Kidney epithelial cell (primary cell): ENCODE measurements around the gene THUMPD1. TPM values are rescaled to one million over a fixed set of nuclear protein-coding genes. Genes with fewer than 3 reads are reported as not detected.
A peak's percentile ranks its signal among the peaks of the same experiment; 100 is the strongest.

Experiments used
- DNase-seq: peaks from one replicate; pipeline ENCODE4 v3.0.0-alpha.2; 2010; ENCODE audit warnings: low read depth
- H3K27me3 ChIP-seq: 2 replicates; pipeline ENCODE4 v1.6.0; 2011; ENCODE audit warnings: low read length; ENCODE audit not compliant: control insufficient read depth, insufficient read depth
- H3K36me3 ChIP-seq: 2 replicates; pipeline ENCODE4 v1.5.1; 2011; ENCODE audit warnings: low read length; ENCODE audit not compliant: control insufficient read depth, insufficient read depth
- H3K4me3 ChIP-seq: 2 replicates; pipeline ENCODE4 v1.5.1; 2011; ENCODE audit warnings: low read depth, mild to moderate bottlenecking, control low read depth, low read length
- CTCF ChIP-seq: IDR thresholded peaks from 2 replicates; pipeline ENCODE4 v1.5.1; 2011; ENCODE audit warnings: mild to moderate bottlenecking, moderate library complexity, low read length, control low read depth, inconsistent platforms; ENCODE audit not compliant: insufficient read depth, poor library complexity, severe bottlenecking
- total RNA-seq: library from RNA; depleted of rRNA; stranded (reverse); fragments of >200 nt; gene quantifications from 2 replicates; pipeline ENCODE4 v1.2.3, GENCODE V29; 2015

Gene THUMPD1
- total RNA-seq, 1 donor from 2014 or later: 70.8 TPM

- TF ChIP-seq CTCF: no peak
Observed at GRCh38 chr16:20744922-20745440, 3.4 kb upstream of the THUMPD1 start.

GRCh38 chr16:20743591-20743990 is 2.0 kb upstream of the THUMPD1 start:
- TF ChIP-seq CTCF: no peak
- no peaks in the 10 kb centered on the region for H3K27me3 ChIP-seq

More at GRCh38 chr16:20744922-20745440, 3.4 kb upstream of the THUMPD1 start:
- Histone ChIP-seq H3K27me3 (no peaks in the 10 kb centered on the region), H3K4me3 (no peak overlapping the region), H3K36me3 (no peaks in the 10 kb centered on the region)
- no peak for DNase-seq

GRCh38 chr16:20740901-20741521 is 607 bp downstream of the THUMPD1 start:
- peak; percentile 28 for DNase-seq
- Histone ChIP-seq H3K36me3 (no peaks in the 10 kb centered on the region), H3K27me3 (no peaks in the 10 kb centered on the region), H3K4me3 (peak overlapping the region; percentile 98)
- no peak for TF ChIP-seq CTCF

More at GRCh38 chr16:20743591-20743990, 2.0 kb upstream of the THUMPD1 start:
- no peak for DNase-seq
- Histone ChIP-seq H3K4me3 (no peak overlapping the region), H3K36me3 (no peaks in the 10 kb centered on the region)

GRCh38 chr16:20740007-20740883 is 1.4 kb downstream of the THUMPD1 start:
- peak; percentile 64 for TF ChIP-seq CTCF
- Histone ChIP-seq H3K36me3 (no peaks in the 10 kb centered on the region), H3K4me3 (peak overlapping the region; percentile 98), H3K27me3 (no peaks in the 10 kb centered on the region)
- DNase-seq: no peak

- no peaks in the 10 kb centered on the region for H3K36me3 ChIP-seq
Observed at GRCh38 chr16:20735490-20735889, 6.1 kb downstream of the THUMPD1 start.

More at GRCh38 chr16:20735490-20735889, 6.1 kb downstream of the THUMPD1 start:
- Histone ChIP-seq H3K4me3 (no peak overlapping the region), H3K27me3 (no peaks in the 10 kb centered on the region)
- TF ChIP-seq CTCF: no peak
- no peak for DNase-seq
